GM21737 (cell line): Measurements from ENCODE around the gene TMEM26.

ENCODE experiments used
- ATAC-seq: cut with Tn5 transposase; IDR thresholded peaks from one replicate; pipeline ENCODE4 v1.9.1; 2021; ENCODE audit warnings: mild to moderate bottlenecking, moderate library complexity; ENCODE audit not compliant: unreplicated experiment

TMEM26 gene

DNA sequence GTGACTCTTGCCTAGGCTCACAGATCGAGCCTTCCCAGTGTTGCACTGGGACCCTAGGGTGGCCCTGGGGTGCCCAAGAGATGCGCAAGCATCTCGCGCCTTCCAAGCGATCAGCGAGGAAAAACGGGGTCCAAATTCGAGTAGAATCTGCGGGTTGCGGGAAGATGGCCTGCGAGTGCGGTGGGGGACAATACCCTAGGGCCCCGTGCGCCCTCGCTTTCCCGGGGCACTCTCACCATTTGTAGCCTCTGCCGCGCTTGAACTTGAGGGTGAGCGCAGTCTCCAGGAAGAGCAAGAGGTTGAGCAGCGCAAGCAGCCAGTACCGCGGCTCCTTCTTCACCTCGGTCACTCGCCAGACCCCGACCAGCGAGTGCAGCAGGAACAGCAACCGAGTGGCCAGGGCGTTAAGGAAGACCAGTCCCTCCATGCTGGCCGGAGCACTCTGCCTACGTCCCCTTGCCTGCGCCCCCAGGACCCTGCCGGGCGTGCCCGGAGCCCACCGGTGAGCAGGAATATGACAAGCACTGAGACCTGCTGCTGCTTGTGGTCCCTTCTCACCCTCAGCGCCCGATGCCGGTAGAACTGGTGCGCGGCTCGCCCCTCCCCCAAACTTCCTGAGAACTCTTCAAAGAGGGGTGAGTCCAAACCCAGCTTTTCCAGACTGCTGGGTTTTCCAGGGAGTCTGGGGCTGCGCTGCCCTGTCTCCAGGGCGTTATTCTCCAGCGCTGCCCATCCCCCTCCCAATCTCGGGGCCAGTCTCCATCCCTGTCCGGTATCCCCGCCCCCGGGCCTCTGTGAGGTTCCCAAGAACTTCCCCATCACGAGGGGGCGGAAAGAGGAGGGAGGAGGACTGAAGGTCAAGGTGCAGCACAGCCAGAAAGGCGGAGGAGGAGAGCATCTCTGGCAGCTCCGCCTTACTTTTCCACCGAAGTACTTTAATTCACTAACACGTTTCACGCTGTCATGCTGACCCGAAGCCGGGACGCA is at the start of gene TMEM26:
Gene TMEM26, minus strand, starts transcription at position 727 of the 987 bp plus-strand sequence. Its CDS starts 300 bp downstream, at position 427.
- no peak for ATAC-seq

GRCh38 chr10:61500460-61500859 is 47.3 kb upstream of the TMEM26 start:
- no peak for ATAC-seq

- no peak for ATAC-seq
Measured at GRCh38 chr10:61492364-61492995, 39.3 kb upstream of the TMEM26 start.

DNA sequence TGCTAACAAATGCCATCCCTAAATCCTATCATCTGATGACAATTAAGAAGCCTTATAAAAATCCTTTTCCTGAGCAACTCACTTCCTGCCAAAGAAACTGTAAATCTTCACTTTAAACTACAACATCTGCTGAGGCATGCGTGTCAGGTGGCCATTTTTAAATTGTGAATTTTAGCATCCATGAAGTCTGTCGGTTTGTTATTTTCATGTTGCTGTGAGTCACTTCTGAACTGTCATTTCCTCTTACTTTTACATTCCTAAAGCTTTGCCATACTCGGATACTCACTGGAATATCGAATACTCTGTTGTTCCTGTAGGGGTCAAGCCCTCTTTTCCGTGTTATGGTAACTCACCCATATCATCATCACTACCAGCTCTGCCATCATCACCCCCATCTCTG is 34.3 kb upstream of the TMEM26 start:
- no peak for ATAC-seq

GRCh38 chr10:61486738-61487396 is 33.7 kb upstream of the TMEM26 start:
- no peak for ATAC-seq

GRCh38 chr10:61486251-61486650 is 33.1 kb upstream of the TMEM26 start:
- no peak for ATAC-seq

DNA sequence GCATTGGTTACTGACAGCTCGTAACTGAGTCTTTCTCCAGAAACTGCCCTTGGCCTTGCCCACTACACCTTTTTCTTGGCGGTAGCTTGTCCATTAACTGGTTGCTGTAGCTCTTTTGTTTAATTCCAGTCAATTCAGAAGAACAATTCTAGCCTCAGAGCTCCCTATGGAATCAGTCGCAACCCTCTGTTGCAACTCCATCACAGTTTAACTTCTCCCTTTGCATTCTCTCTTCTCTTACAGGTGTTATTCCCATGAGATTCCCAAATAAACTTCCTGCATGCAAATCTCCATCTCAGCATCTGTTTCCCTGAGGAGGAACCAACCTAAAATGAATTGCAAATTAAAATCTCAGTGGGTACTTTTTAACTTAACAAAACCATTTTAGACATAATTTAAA is 28.4 kb upstream of the TMEM26 start:
- no peak for ATAC-seq

DNA sequence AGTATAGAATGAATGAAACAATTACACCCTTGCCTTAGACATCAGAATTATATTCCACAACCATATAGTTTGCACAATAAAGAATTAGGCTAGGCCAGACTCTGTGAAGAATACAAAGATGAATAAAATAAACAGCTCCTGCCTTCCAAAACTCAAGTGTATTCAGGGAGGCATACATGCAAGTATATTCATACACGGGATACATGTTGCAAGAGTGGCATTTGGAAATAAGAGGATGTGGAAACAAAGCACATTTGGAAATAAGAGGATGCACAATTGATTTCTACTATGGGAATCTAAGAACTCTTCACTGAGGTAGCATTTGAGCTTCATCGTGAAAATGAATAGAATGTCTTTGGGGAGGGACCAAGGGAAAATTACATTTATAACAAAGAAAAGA is 27.0 kb upstream of the TMEM26 start:
- no peak for ATAC-seq

DNA sequence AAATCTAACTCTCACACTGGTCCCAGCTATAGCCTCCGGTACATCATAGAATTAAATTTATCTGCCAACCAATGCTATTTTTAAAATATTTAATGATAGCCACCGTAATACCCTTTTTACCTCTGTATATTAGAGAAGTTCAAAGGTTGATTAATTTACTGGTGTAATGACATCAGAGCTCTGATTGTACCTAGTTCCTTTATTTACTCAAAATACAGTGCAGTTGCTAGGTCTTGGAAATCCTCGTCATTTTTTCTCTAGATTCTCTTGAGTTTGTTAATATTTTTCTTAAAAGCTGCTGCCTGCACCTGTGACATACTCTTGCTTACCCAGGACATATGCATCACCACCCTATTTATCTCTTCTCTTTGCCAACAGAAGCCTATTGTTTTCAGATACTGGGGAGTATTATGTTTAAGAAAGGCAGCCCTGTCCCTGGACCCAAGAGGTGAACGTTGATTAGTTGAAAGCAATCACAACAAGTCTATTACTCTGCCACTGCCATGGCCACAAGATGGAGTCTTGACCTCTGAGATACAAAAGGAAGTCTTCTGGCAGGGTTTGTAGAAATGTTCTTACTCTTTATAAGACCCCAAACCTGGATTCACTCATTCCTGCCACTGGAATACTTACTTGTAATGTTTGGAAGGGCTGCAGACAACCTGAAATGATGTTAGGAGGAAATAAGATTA is 25.6 kb upstream of the TMEM26 start:
- no peak for ATAC-seq

DNA sequence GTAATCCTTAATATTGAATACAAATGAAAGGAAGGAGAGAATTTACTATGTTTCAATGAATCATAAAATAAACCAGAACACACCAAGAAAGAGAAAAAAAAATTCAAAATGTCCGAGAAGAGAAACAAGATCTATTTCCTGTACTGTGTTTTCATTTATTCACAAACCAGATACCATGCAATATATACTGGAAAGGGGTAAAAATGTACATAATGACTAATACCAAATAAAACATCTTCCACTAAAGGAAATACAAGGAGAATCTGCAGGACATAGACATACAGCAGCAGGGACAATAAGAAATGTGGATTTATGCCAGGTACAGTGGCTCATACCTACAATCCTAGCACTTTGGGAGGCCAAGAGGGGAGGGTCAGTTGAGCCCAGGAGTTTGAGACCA is 24.3 kb upstream of the TMEM26 start:
- no peak for ATAC-seq

- ATAC-seq = no peak
Measured at GRCh38 chr10:61476529-61476928, 23.3 kb upstream of the TMEM26 start.

GRCh38 chr10:61475449-61475873 is 22.3 kb upstream of the TMEM26 start:
- no peak for ATAC-seq

- ATAC-seq = no peak
Measured at GRCh38 chr10:61472090-61472674, 19.0 kb upstream of the TMEM26 start.

- no peak for ATAC-seq
Measured at GRCh38 chr10:61471491-61471890, 18.3 kb upstream of the TMEM26 start.

GRCh38 chr10:61470740-61471139 is 17.6 kb upstream of the TMEM26 start:
- no peak for ATAC-seq

GRCh38 chr10:61465901-61466632 is 12.9 kb upstream of the TMEM26 start:
- no peak for ATAC-seq

GRCh38 chr10:61465171-61465496 is 12.0 kb upstream of the TMEM26 start:
- ATAC-seq = no peak

DNA sequence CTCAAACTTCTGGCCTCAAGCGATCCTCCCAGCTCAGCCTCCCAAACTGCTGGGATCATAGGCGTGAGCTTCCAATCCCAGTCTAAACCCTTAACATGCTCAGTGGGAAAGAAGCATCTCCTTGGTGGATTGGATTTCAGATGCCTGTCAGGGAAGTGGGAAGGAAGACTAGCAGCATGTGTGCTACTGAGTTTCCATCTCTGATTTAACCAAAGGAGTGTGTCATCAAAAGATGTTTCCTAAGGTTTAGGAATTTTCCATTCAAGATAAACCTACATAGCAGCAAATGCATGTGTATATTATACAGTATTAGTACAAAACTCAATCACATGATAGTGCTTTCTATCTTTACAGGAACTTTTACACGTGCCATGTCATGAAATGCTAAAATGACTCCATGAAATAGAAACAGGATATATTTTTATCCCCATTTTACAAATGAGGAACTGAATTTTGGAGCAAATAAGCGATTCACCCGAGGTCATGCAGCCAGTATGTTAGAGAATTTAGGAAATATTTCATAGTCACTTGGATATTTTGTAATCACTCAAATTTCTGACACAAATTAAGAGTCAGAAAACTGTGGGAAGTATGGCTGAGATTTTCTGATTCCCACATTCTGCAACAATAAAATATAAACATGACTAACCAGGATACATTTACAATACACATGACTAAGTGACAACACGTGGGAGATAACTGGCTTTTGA is 11.4 kb upstream of the TMEM26 start:
- ATAC-seq = no peak
